Keratinocyte (primary cell): ENCODE results near the gene PARP9. TPM values are rescaled to one million over a fixed set of nuclear protein-coding genes. Genes with fewer than 3 reads are reported as not detected.

ENCODE experiments used
- DNase-seq: peaks from one replicate; pipeline ENCODE4 v3.0.0-alpha.2; 2011; ENCODE audit warnings: low read depth, missing footprints, low spot score
- FAIRE-seq: peaks from 2 replicates; lab custom pipeline; 2011; peaks lifted over from hg19 to GRCh38; lab: Jason Lieb, UNC
- H2AFZ ChIP-seq: 2 replicates; pipeline ENCODE4 v1.6.0; 2012; ENCODE audit warnings: low read length, control low read depth, inconsistent platforms; ENCODE audit not compliant: control insufficient read depth
- H3K27ac ChIP-seq: 2 replicates; pipeline ENCODE4 v1.5.1; 2011; ENCODE audit warnings: low read length; ENCODE audit not compliant: control insufficient read depth, insufficient read depth
- H3K27me3 ChIP-seq: 3 replicates; pipeline ENCODE4 v1.6.0; 2011; ENCODE audit warnings: low read length; ENCODE audit not compliant: control insufficient read depth, insufficient read depth; ENCODE audit errors: extremely low read depth
- H3K36me3 ChIP-seq, 2 experiments: 2 replicates in 1 of 2; 3 replicates in 1 of 2; pipeline ENCODE4 v1.5.1; 2011; ENCODE audit warnings: low read length in 2 of 2, mild to moderate bottlenecking in 1 of 2; ENCODE audit not compliant: control insufficient read depth in 2 of 2, insufficient read depth in 2 of 2; ENCODE audit errors: extremely low read depth in 1 of 2
- H3K4me1 ChIP-seq: 3 replicates; pipeline ENCODE4 v1.5.1; 2011; ENCODE audit warnings: low read length; ENCODE audit not compliant: control insufficient read depth, insufficient read depth; ENCODE audit errors: extremely low read depth
- H3K4me2 ChIP-seq: 3 replicates; pipeline ENCODE4 v1.6.0; 2011; ENCODE audit warnings: low read depth, low read length; ENCODE audit not compliant: control insufficient read depth, insufficient read depth; ENCODE audit errors: extremely low read depth
- H3K4me3 ChIP-seq, 3 experiments: fragments of 200-600 bp in 1 of 3; sonication (generic) in 1 of 3; 2 replicates in 2 of 3; 3 replicates in 1 of 3; pipeline ENCODE4 v1.5.1; 2011 to 2016; ENCODE audit warnings: low read length in 3 of 3, mild to moderate bottlenecking in 3 of 3, control low read depth in 2 of 3, inconsistent platforms in 1 of 3, low read depth in 1 of 3, mixed read lengths in 1 of 3, mixed run types in 1 of 3, moderate library complexity in 1 of 3; ENCODE audit not compliant: control insufficient read depth in 2 of 3, insufficient read depth in 2 of 3; ENCODE audit errors: extremely low read depth in 1 of 3
- H3K79me2 ChIP-seq: 2 replicates; pipeline ENCODE4 v1.6.0; 2012; ENCODE audit warnings: low read length; ENCODE audit not compliant: control insufficient read depth, insufficient read depth
- H3K9ac ChIP-seq: 3 replicates; pipeline ENCODE4 v1.6.0; 2011; ENCODE audit warnings: low read length; ENCODE audit not compliant: control insufficient read depth, insufficient read depth; ENCODE audit errors: extremely low read depth
- H3K9me1 ChIP-seq: 3 replicates; pipeline ENCODE4 v1.6.0; 2011; ENCODE audit warnings: low read length; ENCODE audit not compliant: control insufficient read depth, insufficient read depth; ENCODE audit errors: extremely low read depth
- H3K9me3 ChIP-seq: 2 replicates; pipeline ENCODE4 v1.5.1; 2012; ENCODE audit warnings: low read depth, low read length; ENCODE audit not compliant: control insufficient read depth
- H4K20me1 ChIP-seq: 3 replicates; pipeline ENCODE4 v1.6.0; 2011; ENCODE audit warnings: low read length; ENCODE audit not compliant: control insufficient read depth, insufficient read depth; ENCODE audit errors: extremely low read depth
- EZH2 ChIP-seq: IDR thresholded peaks from one replicate; pipeline ENCODE4 v1.6.1; 2012; ENCODE audit warnings: inconsistent platforms, mild to moderate bottlenecking, low read length, moderate library complexity
- dilution Hi-C: fragments of 300-500 bp; cut with MboI; formaldehyde crosslinking; loops from one replicate; pipeline ENCODE4 v1.7.0; 2020; ENCODE audit warnings: low sequenced_read_pairs; ENCODE audit not compliant: extremely low pct_ligation_motif_present
- polyA plus RNA-seq, 5 experiments: library from polyadenylated mRNA; depleted of rRNA in 3 of 5; stranded (reverse) in 3 of 5; stranded (forward) in 1 of 5; unstranded in 1 of 5; fragments of >200 nt; gene quantifications; 1 replicate in 1 of 5; 2 replicates in 3 of 5; 3 replicates in 1 of 5; pipeline versions ENCODE4 v1.2.1 to v1.2.3, GENCODE V29; 2011 to 2012; ENCODE audit warnings: missing spikeins in 2 of 5, low read depth in 1 of 5, low replicate concordance in 1 of 5
- TF ChIP-seq, protein P1 (sequence below), 3 experiments: IDR thresholded peaks in 1 of 3; conservative IDR thresholded peaks in 1 of 3; optimal IDR thresholded peaks in 1 of 3; 2 replicates in 2 of 3; 3 replicates in 1 of 3; pipeline versions ENCODE3 to v1.5.1; 2011; ENCODE audit warnings: low read length in 3 of 3, mild to moderate bottlenecking in 3 of 3, moderate library complexity in 2 of 3, control low read depth in 1 of 3, inconsistent platforms in 1 of 3; ENCODE audit not compliant: insufficient read depth in 2 of 3; ENCODE audit errors: extremely low read depth in 1 of 3

The PARP9 gene
- polyA plus RNA-seq, 1 donor (not counting 4 experiments of a cell fraction or from before 2014, with no cell fraction given), result 70.1 TPM

DNA sequence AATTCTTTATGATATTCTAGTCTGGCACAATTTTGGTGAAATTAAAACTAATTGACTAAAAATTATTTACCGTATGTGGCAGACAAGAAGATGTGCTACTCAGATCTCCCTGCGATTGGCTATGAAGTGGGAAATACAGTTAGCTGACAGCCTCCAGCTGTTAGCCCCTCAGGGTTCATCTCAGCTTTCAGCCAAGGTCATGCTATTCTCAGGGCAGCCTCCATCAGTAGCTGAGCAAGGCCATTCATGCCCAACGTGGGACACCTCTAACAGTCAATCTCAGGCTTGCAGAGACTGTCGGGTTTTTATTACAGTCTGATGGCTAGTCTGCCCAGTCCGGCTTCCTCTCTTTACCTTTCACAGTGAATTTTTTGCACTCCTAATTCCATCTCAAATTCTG, 6.7 kb downstream of the PARP9 start:
- no peak for DNase-seq
- Histone ChIP-seq H2AFZ (no peak overlapping the region), H4K20me1 (no peaks in the 10 kb centered on the region), H3K4me2 (no peak overlapping the region), H3K9me3 (no peaks in the 10 kb centered on the region), H3K9ac (no peak overlapping the region), H3K27ac (no peak overlapping the region), H3K27me3 (no peaks in the 10 kb centered on the region), H3K9me1 (no peaks in the 10 kb centered on the region), H3K79me2 (no peaks in the 10 kb centered on the region), H3K4me1 (peaks cover 5% of the 10 kb centered on the region), H3K36me3 (peaks cover 5 to 23% of the 10 kb centered on the region in 2 experiments), H3K4me3 (no peak overlapping the region)
- TF ChIP-seq EZH2, result no peak
- no peak for FAIRE-seq
- dilution Hi-C loops, result no loop called here

DNA sequence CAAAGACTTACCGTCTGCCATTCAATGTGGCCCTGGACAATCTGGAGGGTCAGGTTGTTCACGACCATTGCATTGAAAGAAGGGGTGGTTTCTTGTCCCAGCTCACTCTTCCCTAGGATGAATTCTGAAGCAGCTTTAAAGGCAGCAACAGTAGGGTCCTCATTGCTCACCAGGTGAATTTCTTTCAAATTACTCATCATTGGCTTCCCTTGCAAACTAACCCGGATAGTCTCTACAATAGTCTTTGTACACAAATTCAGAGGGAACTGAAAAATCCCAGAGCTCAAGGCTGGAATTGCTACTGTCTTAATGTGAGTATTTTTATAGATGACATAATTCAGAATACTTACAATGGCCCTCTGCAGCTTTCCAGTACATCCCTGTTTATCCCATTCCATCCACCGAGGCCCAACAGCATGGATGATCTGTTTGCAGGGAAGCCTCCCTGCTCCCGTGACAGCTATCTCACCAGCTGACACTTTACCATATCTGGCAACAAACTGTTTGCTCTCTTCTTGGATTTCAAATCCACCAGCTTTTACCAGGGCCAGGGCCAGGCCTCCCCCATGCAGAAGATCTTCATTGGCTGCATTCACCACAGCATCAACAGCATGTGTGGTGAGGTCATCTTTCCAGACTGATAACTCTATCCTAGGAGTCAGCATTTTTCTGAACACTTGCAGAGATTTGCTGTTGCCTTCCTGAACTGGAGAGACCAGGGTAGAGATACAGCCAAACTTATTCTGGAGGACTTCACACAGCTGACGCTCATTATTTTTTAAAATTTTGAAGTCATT, 8.6 kb downstream of the PARP9 start:
- DNase-seq (no peak), FAIRE-seq (no peak)
- H3K4me1 ChIP-seq, result peaks cover 5% of the 10 kb centered on the region
- H3K36me3 ChIP-seq, result peaks cover 5 to 29% of the 10 kb centered on the region in 2 experiments
- no peak overlapping the region for H3K27ac ChIP-seq
- no peaks in the 10 kb centered on the region for H3K9me1 ChIP-seq
- TF ChIP-seq EZH2, result no peak
- TF ChIP-seq, protein P1, sequence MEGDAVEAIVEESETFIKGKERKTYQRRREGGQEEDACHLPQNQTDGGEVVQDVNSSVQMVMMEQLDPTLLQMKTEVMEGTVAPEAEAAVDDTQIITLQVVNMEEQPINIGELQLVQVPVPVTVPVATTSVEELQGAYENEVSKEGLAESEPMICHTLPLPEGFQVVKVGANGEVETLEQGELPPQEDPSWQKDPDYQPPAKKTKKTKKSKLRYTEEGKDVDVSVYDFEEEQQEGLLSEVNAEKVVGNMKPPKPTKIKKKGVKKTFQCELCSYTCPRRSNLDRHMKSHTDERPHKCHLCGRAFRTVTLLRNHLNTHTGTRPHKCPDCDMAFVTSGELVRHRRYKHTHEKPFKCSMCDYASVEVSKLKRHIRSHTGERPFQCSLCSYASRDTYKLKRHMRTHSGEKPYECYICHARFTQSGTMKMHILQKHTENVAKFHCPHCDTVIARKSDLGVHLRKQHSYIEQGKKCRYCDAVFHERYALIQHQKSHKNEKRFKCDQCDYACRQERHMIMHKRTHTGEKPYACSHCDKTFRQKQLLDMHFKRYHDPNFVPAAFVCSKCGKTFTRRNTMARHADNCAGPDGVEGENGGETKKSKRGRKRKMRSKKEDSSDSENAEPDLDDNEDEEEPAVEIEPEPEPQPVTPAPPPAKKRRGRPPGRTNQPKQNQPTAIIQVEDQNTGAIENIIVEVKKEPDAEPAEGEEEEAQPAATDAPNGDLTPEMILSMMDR (optimal IDR thresholded peaks at IDR 0.05 in 1 of 3, IDR thresholded peaks at IDR 0.05 in 1 of 3, conservative IDR thresholded peaks at IDR 0.05 in 1 of 3; ENCODE audit: extremely low read depth in 1 of 3, insufficient read depth in 2 of 3, low read length in 3 of 3), result no peak
- no peak overlapping the region for H3K4me2 ChIP-seq
- H3K27me3 ChIP-seq, result no peaks in the 10 kb centered on the region
- no peak overlapping the region for H3K9ac ChIP-seq
- no peaks in the 10 kb centered on the region for H3K9me3 ChIP-seq
- no peaks in the 10 kb centered on the region for H4K20me1 ChIP-seq
- dilution Hi-C loops, result no loop called here
- no peak overlapping the region for H3K4me3 ChIP-seq
- no peaks in the 10 kb centered on the region for H3K79me2 ChIP-seq
- H2AFZ ChIP-seq, result no peak overlapping the region
